K562 (cell line): ENCODE measurements around the gene HEPACAM. TPM values are rescaled to one million over a fixed set of nuclear protein-coding genes. Genes with fewer than 3 reads are reported as not detected.
A peak's percentile ranks its signal among the peaks of the same experiment; 100 is the strongest.

Experiments
- ATAC-seq: fragments of 200-7000 bp; cut with Tn5 transposase; 3 replicates; pipeline ENCODE4 v1.9.1; 2020; ENCODE audit warnings: moderate library complexity
- BruUV-seq: library from RNA; stranded (reverse); fragments of 400-500 nt; replicated peaks from 2 replicates; lab custom pipeline; 2021; lab: Mats Ljungman, UMichigan
- CTCF ChIA-PET: fragments of 300-600 bp; formaldehyde crosslinking; extraction: SDS; loops from one replicate; lab custom pipeline; 2021; ENCODE audit warnings: low intra/inter-chr PET ratio; lab: Yijun Ruan, JAX
- POLR2A ChIA-PET: fragments of 300-600, 350-650 bp; sonication (Branson Sonifier 250); formaldehyde crosslinking; extraction: SDS; loops from one replicate; lab custom pipeline; 2021; ENCODE audit warnings: antibody characterized with exemption, inconsistent platforms; lab: Yijun Ruan, JAX
- DNase-seq, 4 experiments: peaks; one replicate each; pipeline versions ENCODE4 v3.0.0 to v3.0.0-alpha.2; 2011 to 2018; ENCODE audit warnings: low spot score in 3 of 4, mixed read lengths in 3 of 4; ENCODE audit errors: extremely low read depth in 1 of 4
- FAIRE-seq: peaks from 2 replicates; lab custom pipeline; 2011; peaks lifted over from hg19 to GRCh38; lab: Jason Lieb, UNC
- H2AFZ ChIP-seq: 2 replicates; pipeline ENCODE4 v1.6.0; 2011; ENCODE audit warnings: low read depth, low read length, control low read depth, inconsistent platforms
- H3K27ac ChIP-seq: fragments of 200-600 bp; 3 replicates; pipeline ENCODE4 v1.8.0; 2011; ENCODE audit warnings: low read depth, mild to moderate bottlenecking, control low read depth, inconsistent platforms, low read length, moderate library complexity, mixed read lengths; ENCODE audit errors: extremely low read depth
- H3K27me3 ChIP-seq, 2 experiments: fragments of 300-600 bp in 1 of 2; 2 replicates in 1 of 2; 3 replicates in 1 of 2; pipeline versions ENCODE4 v1.6.0 to v1.8.0; 2011; ENCODE audit warnings: inconsistent platforms in 2 of 2, low read length in 2 of 2, mild to moderate bottlenecking in 1 of 2, mixed read lengths in 1 of 2, moderate library complexity in 1 of 2; ENCODE audit not compliant: control insufficient read depth in 2 of 2, insufficient read depth in 2 of 2
- H3K36me3 ChIP-seq: fragments of 300-600 bp; 3 replicates; pipeline ENCODE4 v1.8.0; 2011; ENCODE audit warnings: mild to moderate bottlenecking, low read length, inconsistent platforms; ENCODE audit not compliant: control insufficient read depth, insufficient read depth
- H3K4me1 ChIP-seq, 2 experiments: fragments of 200-600 bp in 1 of 2; replicated peaks in 1 of 2; 2 replicates in 1 of 2; 3 replicates in 1 of 2; pipeline versions ENCODE4 v1.5.1 to v1.8.0; 2011; ENCODE audit warnings: inconsistent platforms in 2 of 2, low read length in 2 of 2, mild to moderate bottlenecking in 1 of 2, mixed read lengths in 1 of 2, moderate library complexity in 1 of 2; ENCODE audit not compliant: control insufficient read depth in 2 of 2, insufficient read depth in 2 of 2
- H3K4me2 ChIP-seq: 2 replicates; pipeline ENCODE4 v1.6.1; 2011; ENCODE audit warnings: low read length, control low read depth, inconsistent platforms, mixed read lengths; ENCODE audit not compliant: insufficient read depth
- H3K4me3 ChIP-seq: fragments of 200-600 bp; sonication (generic), shearing (Covaris generic); 2 replicates; pipeline ENCODE4 v1.5.1; 2016; ENCODE audit warnings: control low read depth, inconsistent platforms
- H3K79me2 ChIP-seq: fragments of 200-600 bp; 3 replicates; pipeline ENCODE4 v1.8.0; 2011; ENCODE audit warnings: low read length, inconsistent platforms; ENCODE audit not compliant: control insufficient read depth, insufficient read depth
- H3K9ac ChIP-seq, 2 experiments: 2 replicates each; pipeline versions ENCODE4 v1.6.0 to v1.6.1; 2011; ENCODE audit warnings: low read depth in 2 of 2, low read length in 2 of 2, control low read depth in 1 of 2, inconsistent platforms in 1 of 2, mild to moderate bottlenecking in 1 of 2, mixed read lengths in 1 of 2; ENCODE audit not compliant: insufficient read depth in 1 of 2
- H3K9me1 ChIP-seq: one replicate; pipeline ENCODE4 v1.6.0; 2011; ENCODE audit warnings: inconsistent platforms, mild to moderate bottlenecking, low read length, moderate library complexity; ENCODE audit not compliant: control insufficient read depth, insufficient read depth
- H3K9me3 ChIP-seq: replicated peaks from 2 replicates; pipeline ENCODE4 v1.5.1; 2011; ENCODE audit warnings: low read depth, low read length, inconsistent platforms; ENCODE audit not compliant: control insufficient read depth, insufficient read depth
- H4K20me1 ChIP-seq: replicated peaks from 2 replicates; pipeline ENCODE4 v1.6.1; 2011; ENCODE audit warnings: low read length, inconsistent platforms, mixed read lengths; ENCODE audit not compliant: control insufficient read depth, insufficient read depth
- CBFA2T3 ChIP-seq: fragments of 450-650 bp; IDR thresholded peaks from 2 replicates; pipeline ENCODE4 v1.6.1; 2017
- FOXA3 ChIP-seq, 2 experiments: fragments of 450-650 bp in 1 of 2; sonication (generic) in 1 of 2; formaldehyde crosslinking; IDR thresholded peaks in 1 of 2; conservative IDR thresholded peaks in 1 of 2; 2 replicates each; pipeline versions ENCODE4 v1.4.0 to v1.8.0; 2020 to 2022; ENCODE audit warnings: mild to moderate bottlenecking in 2 of 2, missing genetic modification reagents in 1 of 2
- HDAC6 ChIP-seq: IDR thresholded peaks from 2 replicates; pipeline ENCODE4 v1.6.1; 2012; ENCODE audit warnings: low read depth, mild to moderate bottlenecking, control low read depth, inconsistent platforms, low read length, moderate library complexity
- KDM1A ChIP-seq, 2 experiments: fragments of 450-650 bp; IDR thresholded peaks; 2 replicates each; pipeline ENCODE4 v1.6.1; 2016; ENCODE audit warnings: mild to moderate bottlenecking in 2 of 2
- NR2C2 ChIP-seq, 2 experiments: fragments of 200-800 bp in 1 of 2; sonication (Bioruptor generic) in 1 of 2; sonication (generic) in 1 of 2; formaldehyde crosslinking in 1 of 2; IDR thresholded peaks; 2 replicates each; pipeline versions ENCODE4 v1.6.1 to v1.8.0; 2016 to 2022; ENCODE audit warnings: mild to moderate bottlenecking in 1 of 2, missing compliant biosample characterization in 1 of 2, missing genetic modification characterization in 1 of 2, missing genetic modification reagents in 1 of 2
- RCOR1 ChIP-seq, 2 experiments: IDR thresholded peaks; 2 replicates each; pipeline ENCODE4 v1.6.1; 2012; ENCODE audit warnings: low read depth in 2 of 2, low read length in 2 of 2, borderline replicate concordance in 1 of 2, improper control_type of control experiment in 1 of 2
- VEZF1 ChIP-seq: fragments of 200-800 bp; sonication (Bioruptor generic); IDR thresholded peaks from 2 replicates; pipeline ENCODE4 v1.6.1; 2017; ENCODE audit warnings: missing genetic modification characterization, missing compliant biosample characterization
- ZFP30 ChIP-seq: fragments of 250-450 bp; sonication (Bioruptor Pico); IDR thresholded peaks from 2 replicates; pipeline ENCODE4 v1.8.0; 2022; ENCODE audit warnings: moderate library complexity, mild to moderate bottlenecking, inconsistent platforms, borderline replicate concordance
- ZNF408 ChIP-seq: fragments of 250-450 bp; sonication (Bioruptor Pico); IDR thresholded peaks from 2 replicates; pipeline ENCODE4 v1.4.0; 2020; ENCODE audit warnings: low read depth, mild to moderate bottlenecking, moderate library complexity
- WGBS: fragments of 100-300 bp; shearing (Covaris generic); methylation state at CpG from one replicate; pipeline ENCODE4 v1.1.6; 2016; ENCODE audit warnings: low coverage, mixed read lengths; ENCODE audit not compliant: insufficient coverage; ENCODE audit errors: missing lambda C conversion rate; 5-methylcytosine and 5-hydroxymethylcytosine counted together
- in situ Hi-C: fragments of 300-500 bp; cut with MboI; formaldehyde crosslinking; loops from 4 replicates; pipeline ENCODE4 v1.15.0; 2018; ENCODE audit warnings: inconsistent platforms, mixed read lengths
- intact Hi-C: fragments of 100-400 bp; cut with micrococcal nuclease; formaldehyde crosslinking; loops from 2 replicates; pipeline ENCODE4 v1.14.2; 2022
- polyA plus RNA-seq, 8 experiments: library from polyadenylated mRNA; depleted of rRNA in 4 of 8; stranded (reverse) in 5 of 8; unstranded in 3 of 8; fragments of >200 nt; fragmentation: Nextera tagmentation in 2 of 8; fragmentation: Illumina TruSeq in 1 of 8; extraction: Ambion mirVana in 2 of 8; extraction: Trizol in 1 of 8; gene quantifications; 2 replicates each; pipeline versions ENCODE4 v1.2.1 to v1.2.3, GENCODE V29; 2011 to 2014; ENCODE audit warnings: inconsistent platforms in 1 of 8, missing spikeins in 1 of 8
- total RNA-seq, 7 experiments: library from RNA; depleted of rRNA in 6 of 7; stranded (reverse); fragments of >200 nt in 6 of 7; fragmentation: Illumina TruSeq in 2 of 7; extraction: Trizol in 2 of 7; gene quantifications; 2 replicates each; pipeline versions ENCODE4 v1.2.1 to v1.2.3, GENCODE V29; 2011 to 2021; ENCODE audit warnings: low replicate concordance in 1 of 7

Gene HEPACAM
- total and polyA plus RNA-seq, 9 of the 15 experiments (the other 6 are each of a cell fraction or from before 2014, with no cell fraction given) = not detected

- Histone ChIP-seq H3K4me3 (no peak overlapping the region), H4K20me1 (0 out of 2 replicates have a peak, but pooled peaks cover 3% of the 10 kb centered on the region), H3K9me1 (no peaks in the 10 kb centered on the region), H3K27ac (no peak overlapping the region), H3K4me2 (no peak overlapping the region), H3K27me3 (peaks cover 6 to 80% of the 10 kb centered on the region in 2 experiments; a peak in 4 of 5 replicates), H3K36me3 (no peaks in the 10 kb centered on the region), H3K9ac (no peak overlapping the region), H2AFZ (no peak overlapping the region), H3K79me2 (no peaks in the 10 kb centered on the region), H3K4me1 (peaks cover 7 to 15% of the 10 kb centered on the region in 2 experiments; a peak in 3 of 5 replicates), H3K9me3 (no peaks in the 10 kb centered on the region)
- intact Hi-C loops (no loop called here), in situ Hi-C loops (no loop called here)
- WGBS = under 1% methylated on average over 11 of the region's 11 CpGs
- FAIRE-seq (no peak), DNase-seq (no peak), ATAC-seq (no peak; the same call in 2 of the 3 replicates)
- ChIA-PET CTCF (interaction anchor here (0.5 kb wide), 1 partner anchor 81 kb away, joined by 3 read pairs; no protein-coding TSS in a partner anchor), POLR2A (interaction anchor here (1.8 to 2.0 kb wide), 2 partner anchors 11 to 13 kb away, joined by 4 to 9 read pairs; no protein-coding TSS in a partner anchor)
- no peak for TF ChIP-seq NR2C2 (CRISPR knock-in tag; IDR thresholded peaks at IDR 0.05)
- peak; percentile 12; the same call in 1 of the 2 replicates for TF ChIP-seq NR2C2 (tag; IDR thresholded peaks at IDR 0.05)
- TF ChIP-seq ZFP30 = no peak
- peak in 1 of 2 experiments; percentile 63; a peak in 2 of 4 replicates for TF ChIP-seq FOXA3 (CRISPR knock-in tag; conservative IDR thresholded peaks at IDR 0.05 in 1 of 2, IDR thresholded peaks at IDR 0.05 in 1 of 2)
- peak; percentile 67 to 68 for TF ChIP-seq KDM1A (IDR thresholded peaks at IDR 0.05)
- peak; percentile 32 for TF ChIP-seq CBFA2T3
- TF ChIP-seq RCOR1 (IDR thresholded peaks at IDR 0.05; ENCODE audit: borderline replicate concordance in 1 of 2, low read depth in 2 of 2, low read length in 2 of 2) = peak in 1 of 2 experiments; percentile 65; a peak in 1 of 4 replicates
- no peak for TF ChIP-seq ZNF408 (CRISPR knock-in tag)
- TF ChIP-seq VEZF1 = 0 out of 2 replicates have a peak, but pooled peaks have one; percentile 11
- no peak for TF ChIP-seq HDAC6
- no TSS peak for BruUV-seq
Measured at GRCh38 chr11:124882339-124883071, 53.3 kb downstream of the HEPACAM start.
